Fibroblast of upper back skin (primary cell): Measurements from ENCODE around the gene SLMAP.
A peak's percentile ranks its signal among the peaks of the same experiment; 100 is the strongest.
"Not testable (repeated sequence)": the region's sequence is repeated elsewhere in the genome, so short reads cannot be mapped to it uniquely, and the experiment has no call there.

Experiments
- DNase-seq: peaks from one replicate; pipeline ENCODE4 v3.0.0-alpha.2; 2013

SLMAP gene

GRCh38 chr3:57832486-57832885 is 76.4 kb downstream of the SLMAP start:
- no peak for DNase-seq

GRCh38 chr3:57832900-57833313 is 76.8 kb downstream of the SLMAP start:
- DNase-seq = no peak

GRCh38 chr3:57833763-57834162 is 77.7 kb downstream of the SLMAP start:
- no peak for DNase-seq

GRCh38 chr3:57837686-57838085 is 81.6 kb downstream of the SLMAP start:
- no peak for DNase-seq

- no peak for DNase-seq
Observed at GRCh38 chr3:57838627-57839026, 82.5 kb downstream of the SLMAP start.

- no peak for DNase-seq
Observed at GRCh38 chr3:57840473-57840872, 84.4 kb downstream of the SLMAP start.

- no peak for DNase-seq
Observed at GRCh38 chr3:57841818-57842217, 85.7 kb downstream of the SLMAP start.

GRCh38 chr3:57848177-57848738 is 92.1 kb downstream of the SLMAP start:
- no peak for DNase-seq

GRCh38 chr3:57851304-57851703 is 95.2 kb downstream of the SLMAP start:
- DNase-seq = no peak

- DNase-seq = peak; percentile 42
Observed at GRCh38 chr3:57852896-57853295, 96.8 kb downstream of the SLMAP start.

- peak; percentile 29 for DNase-seq
Observed at GRCh38 chr3:57855281-57855680, 99.2 kb downstream of the SLMAP start.

GRCh38 chr3:57855943-57856342 is 99.8 kb downstream of the SLMAP start:
- DNase-seq = no peak

GRCh38 chr3:57856675-57857074 is 100.6 kb downstream of the SLMAP start:
- DNase-seq = no peak

- no peak for DNase-seq
Observed at GRCh38 chr3:57862894-57863293, 106.8 kb downstream of the SLMAP start.

GRCh38 chr3:57863380-57863779 is 107.3 kb downstream of the SLMAP start:
- no peak for DNase-seq

GRCh38 chr3:57864853-57865252 is 108.7 kb downstream of the SLMAP start:
- peak; percentile 50 for DNase-seq

- not testable (repeated sequence) for DNase-seq
Observed at GRCh38 chr3:57869110-57869509, 113.0 kb downstream of the SLMAP start.

GRCh38 chr3:57872606-57873005 is 116.5 kb downstream of the SLMAP start:
- no peak for DNase-seq

- no peak for DNase-seq
Observed at GRCh38 chr3:57876632-57877031, 120.5 kb downstream of the SLMAP start.

- peak; percentile 19 for DNase-seq
Observed at GRCh38 chr3:57877116-57877515, 121.0 kb downstream of the SLMAP start.

GRCh38 chr3:57884436-57884835 is 128.3 kb downstream of the SLMAP start:
- DNase-seq = not testable (repeated sequence)

- peak; percentile 18 for DNase-seq
Observed at GRCh38 chr3:57889807-57890206, 133.7 kb downstream of the SLMAP start.

GRCh38 chr3:57890874-57891273 is 134.8 kb downstream of the SLMAP start:
- DNase-seq = peak; percentile 81

GRCh38 chr3:57892423-57892822 is 136.3 kb downstream of the SLMAP start:
- DNase-seq = peak; percentile 23

GRCh38 chr3:57893156-57893555 is 137.0 kb downstream of the SLMAP start:
- DNase-seq = no peak

GRCh38 chr3:57893668-57894067 is 137.6 kb downstream of the SLMAP start:
- no peak for DNase-seq
